GM23338 (cell line): ENCODE measurements around the gene ESPL1. TPM values are rescaled to one million over a fixed set of nuclear protein-coding genes. Genes with fewer than 3 reads are reported as not detected.

ENCODE experiments used
- ATAC-seq: fragments of 200-7000 bp; cut with Tn5 transposase; 3 replicates; pipeline ENCODE4 v1.9.1; 2020
- DNase-seq: peaks from one replicate; pipeline ENCODE4 v3.0.0-alpha.2; 2015; ENCODE audit warnings: low spot score
- H2AFZ ChIP-seq: fragments of 200-600 bp; sonication (generic); 2 replicates; pipeline ENCODE4 v1.8.0; 2016; ENCODE audit warnings: antibody characterized with exemption, mild to moderate bottlenecking, moderate library complexity
- H3F3A ChIP-seq: fragments of 200-600 bp; sonication (generic); replicated peaks from 2 replicates; pipeline ENCODE4 v1.8.0; 2017; ENCODE audit warnings: antibody characterized with exemption, mixed run types, low read depth
- H3K27ac ChIP-seq: fragments of 200-600 bp; sonication (generic); 2 replicates; pipeline ENCODE4 v1.6.1; 2016; ENCODE audit warnings: low read depth
- H3K27me3 ChIP-seq: fragments of 200-600 bp; sonication (generic); 2 replicates; pipeline ENCODE4 v1.8.0; 2016; ENCODE audit warnings: mild to moderate bottlenecking, mixed run types, moderate library complexity; ENCODE audit not compliant: insufficient read depth
- H3K36me3 ChIP-seq: fragments of 200-600 bp; sonication (generic); 2 replicates; pipeline ENCODE4 v1.8.0; 2016; ENCODE audit warnings: mild to moderate bottlenecking; ENCODE audit not compliant: insufficient read depth
- H3K4me1 ChIP-seq: fragments of 200-600 bp; sonication (generic); 2 replicates; pipeline ENCODE4 v1.8.0; 2016; ENCODE audit warnings: mild to moderate bottlenecking, moderate library complexity; ENCODE audit not compliant: insufficient read depth
- H3K4me2 ChIP-seq: fragments of 200-600 bp; sonication (generic); 2 replicates; pipeline ENCODE4 v1.7.1; 2017; ENCODE audit warnings: mixed run types
- H3K4me3 ChIP-seq: fragments of 200-600 bp; sonication (generic); 2 replicates; pipeline ENCODE4 v1.6.1; 2016; ENCODE audit warnings: mixed run types
- H3K79me2 ChIP-seq: fragments of 200-600 bp; sonication (generic); replicated peaks from 2 replicates; pipeline ENCODE4 v1.8.0; 2017; ENCODE audit warnings: mild to moderate bottlenecking; ENCODE audit not compliant: insufficient read depth
- H3K9me2 ChIP-seq: fragments of 200-600 bp; sonication (generic); 2 replicates; pipeline ENCODE4 v1.8.0; 2017; ENCODE audit not compliant: insufficient read depth
- H4K20me1 ChIP-seq: fragments of 200-600 bp; sonication (generic); replicated peaks from 2 replicates; pipeline ENCODE4 v1.8.0; 2017; ENCODE audit warnings: mild to moderate bottlenecking; ENCODE audit not compliant: insufficient read depth
- H3K27ac Mint-ChIP-seq: 2 replicates; pipeline ENCODE4 v1.8.0; 2020; ENCODE audit warnings: inconsistent platforms, mild to moderate bottlenecking, moderate library complexity, mixed read lengths
- H3K27me3 Mint-ChIP-seq: 3 replicates; pipeline ENCODE4 v1.8.0; 2022; ENCODE audit warnings: low read depth, mild to moderate bottlenecking, moderate library complexity, mixed read lengths, inconsistent platforms; ENCODE audit not compliant: insufficient read depth, poor library complexity
- H3K36me3 Mint-ChIP-seq: 3 replicates; pipeline ENCODE4 v1.8.0; 2021; ENCODE audit warnings: low read depth, mild to moderate bottlenecking, inconsistent platforms, moderate library complexity, mixed read lengths
- H3K4me1 Mint-ChIP-seq: 3 replicates; pipeline ENCODE4 v1.8.0; 2020; ENCODE audit warnings: mild to moderate bottlenecking, inconsistent platforms, mixed read lengths
- H3K4me3 Mint-ChIP-seq: 3 replicates; pipeline ENCODE4 v1.8.0; 2021; ENCODE audit warnings: moderate library complexity, mild to moderate bottlenecking, inconsistent platforms, mixed read lengths
- H3K9me3 Mint-ChIP-seq: 3 replicates; pipeline ENCODE4 v1.8.0; 2020; ENCODE audit warnings: moderate library complexity, mild to moderate bottlenecking, inconsistent platforms, mixed read lengths
- CREB1 ChIP-seq: fragments of 250-450 bp; sonication (Bioruptor Pico); IDR thresholded peaks from 2 replicates; pipeline ENCODE4 v1.5.0; 2020; ENCODE audit warnings: low read depth, mild to moderate bottlenecking, moderate library complexity
- EZH2phosphoT487 ChIP-seq: fragments of 200-600 bp; sonication (generic); IDR thresholded peaks from one replicate; pipeline ENCODE4 v1.8.1; 2018; ENCODE audit warnings: antibody characterized with exemption; ENCODE audit not compliant: unreplicated experiment
- JUNB ChIP-seq: IDR thresholded peaks from one replicate; pipeline ENCODE4 v1.6.1; 2016; ENCODE audit warnings: antibody characterized with exemption; ENCODE audit not compliant: unreplicated experiment
- POLR2AphosphoS5 ChIP-seq: IDR thresholded peaks from 2 replicates; pipeline ENCODE4 v1.6.1; 2016; ENCODE audit warnings: antibody characterized with exemption, low read depth
- ZNF114 ChIP-seq: fragments of 250-450 bp; sonication (Bioruptor Pico); IDR thresholded peaks from 2 replicates; pipeline ENCODE4 v1.5.0; 2020; ENCODE audit warnings: mild to moderate bottlenecking, moderate library complexity
- ZNF331 ChIP-seq: fragments of 250-450 bp; sonication (Bioruptor Pico); IDR thresholded peaks from 2 replicates; pipeline ENCODE4 v1.5.0; 2020; ENCODE audit warnings: low read depth, mild to moderate bottlenecking, moderate library complexity
- polyA plus RNA-seq: library from polyadenylated mRNA; unstranded; fragments of >200 nt; fragmentation: Nextera tagmentation; extraction: Ambion mirVana; gene quantifications from 2 replicates; pipeline ENCODE4 v1.2.1, GENCODE V29; 2016
- total RNA-seq: library from RNA; depleted of rRNA; stranded (reverse); fragments of >200 nt; shearing (Covaris generic); gene quantifications from 2 replicates; pipeline ENCODE4 v1.2.3, GENCODE V29; 2014
- TF ChIP-seq, protein P1 (sequence below), 2 experiments: fragments of 200-600 bp in 1 of 2; sonication (generic) in 1 of 2; conservative IDR thresholded peaks; 2 replicates each; pipeline versions ENCODE4 v1.5.1 to v1.6.1; 2016 to 2017; ENCODE audit warnings: antibody characterized with exemption in 2 of 2, low read depth in 2 of 2, mild to moderate bottlenecking in 2 of 2, moderate library complexity in 1 of 2
- TF ChIP-seq, protein P2 (sequence below): IDR thresholded peaks from one replicate; pipeline ENCODE4 v1.6.1; 2018; ENCODE audit warnings: antibody characterized with exemption; ENCODE audit not compliant: unreplicated experiment

The ESPL1 gene
- total and polyA plus RNA-seq, 2 experiments from 2014 or later, result 13.2 to 56.5 TPM

GRCh38 chr12:53279888-53280498, 11.9 kb downstream of the ESPL1 start:
- no peak overlapping the region for H3K27ac Mint-ChIP-seq

GRCh38 chr12:53286448-53286847, 18.3 kb downstream of the ESPL1 start:
- DNase-seq (no peak), ATAC-seq (no peak)
- Histone ChIP-seq H3F3A (peaks cover 14% of the 10 kb centered on the region; the same call in 1 of the 2 replicates), H3K4me3 (no peak overlapping the region), H3K4me1 (no peaks in the 10 kb centered on the region), H3K36me3 (peaks cover 39% of the 10 kb centered on the region), H4K20me1 (no peaks in the 10 kb centered on the region; the same call in none of the 2 replicates), H3K79me2 (no peaks in the 10 kb centered on the region), H3K4me2 (no peak overlapping the region), H3K27ac (no peak overlapping the region), H2AFZ (no peak overlapping the region), H3K27me3 (no peaks in the 10 kb centered on the region), H3K9me2 (no peaks in the 10 kb centered on the region)
- no peaks in the 10 kb centered on the region for H3K9me3 Mint-ChIP-seq
- H3K4me3 Mint-ChIP-seq, result no peak overlapping the region
- H3K27ac Mint-ChIP-seq, result no peak overlapping the region
- H3K4me1 Mint-ChIP-seq, result peaks cover 4% of the 10 kb centered on the region; the same call in 2 of the 3 replicates
- H3K36me3 Mint-ChIP-seq, result peaks cover 82% of the 10 kb centered on the region
- peaks cover 7% of the 10 kb centered on the region for H3K27me3 Mint-ChIP-seq
- TF ChIP-seq JUNB (no peak), ZNF331 (CRISPR knock-in tag) (no peak), CREB1 (no peak), EZH2phosphoT487 (no peak), POLR2AphosphoS5 (no peak), ZNF114 (CRISPR knock-in tag) (no peak)
- TF ChIP-seq, protein P1, sequence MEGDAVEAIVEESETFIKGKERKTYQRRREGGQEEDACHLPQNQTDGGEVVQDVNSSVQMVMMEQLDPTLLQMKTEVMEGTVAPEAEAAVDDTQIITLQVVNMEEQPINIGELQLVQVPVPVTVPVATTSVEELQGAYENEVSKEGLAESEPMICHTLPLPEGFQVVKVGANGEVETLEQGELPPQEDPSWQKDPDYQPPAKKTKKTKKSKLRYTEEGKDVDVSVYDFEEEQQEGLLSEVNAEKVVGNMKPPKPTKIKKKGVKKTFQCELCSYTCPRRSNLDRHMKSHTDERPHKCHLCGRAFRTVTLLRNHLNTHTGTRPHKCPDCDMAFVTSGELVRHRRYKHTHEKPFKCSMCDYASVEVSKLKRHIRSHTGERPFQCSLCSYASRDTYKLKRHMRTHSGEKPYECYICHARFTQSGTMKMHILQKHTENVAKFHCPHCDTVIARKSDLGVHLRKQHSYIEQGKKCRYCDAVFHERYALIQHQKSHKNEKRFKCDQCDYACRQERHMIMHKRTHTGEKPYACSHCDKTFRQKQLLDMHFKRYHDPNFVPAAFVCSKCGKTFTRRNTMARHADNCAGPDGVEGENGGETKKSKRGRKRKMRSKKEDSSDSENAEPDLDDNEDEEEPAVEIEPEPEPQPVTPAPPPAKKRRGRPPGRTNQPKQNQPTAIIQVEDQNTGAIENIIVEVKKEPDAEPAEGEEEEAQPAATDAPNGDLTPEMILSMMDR (conservative IDR thresholded peaks at IDR 0.05; ENCODE audit: low read depth in 2 of 2), result no peak
- TF ChIP-seq, protein P2, sequence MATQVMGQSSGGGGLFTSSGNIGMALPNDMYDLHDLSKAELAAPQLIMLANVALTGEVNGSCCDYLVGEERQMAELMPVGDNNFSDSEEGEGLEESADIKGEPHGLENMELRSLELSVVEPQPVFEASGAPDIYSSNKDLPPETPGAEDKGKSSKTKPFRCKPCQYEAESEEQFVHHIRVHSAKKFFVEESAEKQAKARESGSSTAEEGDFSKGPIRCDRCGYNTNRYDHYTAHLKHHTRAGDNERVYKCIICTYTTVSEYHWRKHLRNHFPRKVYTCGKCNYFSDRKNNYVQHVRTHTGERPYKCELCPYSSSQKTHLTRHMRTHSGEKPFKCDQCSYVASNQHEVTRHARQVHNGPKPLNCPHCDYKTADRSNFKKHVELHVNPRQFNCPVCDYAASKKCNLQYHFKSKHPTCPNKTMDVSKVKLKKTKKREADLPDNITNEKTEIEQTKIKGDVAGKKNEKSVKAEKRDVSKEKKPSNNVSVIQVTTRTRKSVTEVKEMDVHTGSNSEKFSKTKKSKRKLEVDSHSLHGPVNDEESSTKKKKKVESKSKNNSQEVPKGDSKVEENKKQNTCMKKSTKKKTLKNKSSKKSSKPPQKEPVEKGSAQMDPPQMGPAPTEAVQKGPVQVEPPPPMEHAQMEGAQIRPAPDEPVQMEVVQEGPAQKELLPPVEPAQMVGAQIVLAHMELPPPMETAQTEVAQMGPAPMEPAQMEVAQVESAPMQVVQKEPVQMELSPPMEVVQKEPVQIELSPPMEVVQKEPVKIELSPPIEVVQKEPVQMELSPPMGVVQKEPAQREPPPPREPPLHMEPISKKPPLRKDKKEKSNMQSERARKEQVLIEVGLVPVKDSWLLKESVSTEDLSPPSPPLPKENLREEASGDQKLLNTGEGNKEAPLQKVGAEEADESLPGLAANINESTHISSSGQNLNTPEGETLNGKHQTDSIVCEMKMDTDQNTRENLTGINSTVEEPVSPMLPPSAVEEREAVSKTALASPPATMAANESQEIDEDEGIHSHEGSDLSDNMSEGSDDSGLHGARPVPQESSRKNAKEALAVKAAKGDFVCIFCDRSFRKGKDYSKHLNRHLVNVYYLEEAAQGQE, result no peak

More at GRCh38 chr12:53279888-53280498, 11.9 kb downstream of the ESPL1 start:
- Mint-ChIP-seq H3K9me3 (no peaks in the 10 kb centered on the region), H3K4me3 (no peak overlapping the region; the same call in 2 of the 3 replicates), H3K36me3 (peaks cover 89% of the 10 kb centered on the region), H3K4me1 (no peaks in the 10 kb centered on the region; the same call in 2 of the 3 replicates), H3K27me3 (peaks cover 2% of the 10 kb centered on the region)
- no peak for ATAC-seq
- Histone ChIP-seq H3K9me2 (no peaks in the 10 kb centered on the region), H3K27me3 (no peaks in the 10 kb centered on the region), H3K27ac (no peak overlapping the region), H3K4me3 (no peak overlapping the region), H4K20me1 (no peaks in the 10 kb centered on the region; the same call in none of the 2 replicates), H3K79me2 (no peaks in the 10 kb centered on the region), H3K36me3 (peaks cover 64% of the 10 kb centered on the region), H3K4me1 (no peaks in the 10 kb centered on the region), H3F3A (0 out of 2 replicates have a peak, but pooled peaks cover 4% of the 10 kb centered on the region), H3K4me2 (no peak overlapping the region), H2AFZ (no peak overlapping the region)
- no peak for DNase-seq
- no peak for TF ChIP-seq EZH2phosphoT487
- TF ChIP-seq, protein P2, result no peak
